ENCODE measurements around the gene TRIP12. TPM values are rescaled to one million over a fixed set of nuclear protein-coding genes. Genes with fewer than 3 reads are reported as not detected.
"Not testable (repeated sequence)": the region's sequence is repeated elsewhere in the genome, so short reads cannot be mapped to it uniquely, and the experiment has no call there.

The TRIP12 gene
- total RNA-seq, 4 donors from 2014 or later: 131 to 343 (median 194) TPM

- Histone ChIP-seq H3K27me3 (no peaks in the 10 kb centered on the region), H3K36me3 (peaks cover 0 to 24% (median 0%) of the 10 kb centered on the region in 3 donors)
- no peak for TF ChIP-seq POLR2A (IDR thresholded peaks at IDR 0.05)
- TF ChIP-seq, protein P1, sequence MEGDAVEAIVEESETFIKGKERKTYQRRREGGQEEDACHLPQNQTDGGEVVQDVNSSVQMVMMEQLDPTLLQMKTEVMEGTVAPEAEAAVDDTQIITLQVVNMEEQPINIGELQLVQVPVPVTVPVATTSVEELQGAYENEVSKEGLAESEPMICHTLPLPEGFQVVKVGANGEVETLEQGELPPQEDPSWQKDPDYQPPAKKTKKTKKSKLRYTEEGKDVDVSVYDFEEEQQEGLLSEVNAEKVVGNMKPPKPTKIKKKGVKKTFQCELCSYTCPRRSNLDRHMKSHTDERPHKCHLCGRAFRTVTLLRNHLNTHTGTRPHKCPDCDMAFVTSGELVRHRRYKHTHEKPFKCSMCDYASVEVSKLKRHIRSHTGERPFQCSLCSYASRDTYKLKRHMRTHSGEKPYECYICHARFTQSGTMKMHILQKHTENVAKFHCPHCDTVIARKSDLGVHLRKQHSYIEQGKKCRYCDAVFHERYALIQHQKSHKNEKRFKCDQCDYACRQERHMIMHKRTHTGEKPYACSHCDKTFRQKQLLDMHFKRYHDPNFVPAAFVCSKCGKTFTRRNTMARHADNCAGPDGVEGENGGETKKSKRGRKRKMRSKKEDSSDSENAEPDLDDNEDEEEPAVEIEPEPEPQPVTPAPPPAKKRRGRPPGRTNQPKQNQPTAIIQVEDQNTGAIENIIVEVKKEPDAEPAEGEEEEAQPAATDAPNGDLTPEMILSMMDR (IDR thresholded peaks at IDR 0.05): no peak
Measured at GRCh38 chr2:229851870-229852269, 69.9 kb downstream of the TRIP12 start.

GRCh38 chr2:229850355-229851275 is 71.2 kb downstream of the TRIP12 start:
- peak overlapping the region in 1 of 4 donors; percentile 36 for H3K27ac ChIP-seq
- not testable (repeated sequence) for H3K4me1 ChIP-seq, H3K4me3 ChIP-seq, DNase-seq, H3K27me3 ChIP-seq, H3K9me3 ChIP-seq
- peaks cover 0 to 15% (median 0%) of the 10 kb centered on the region in 3 donors for H3K36me3 ChIP-seq

More at GRCh38 chr2:229851870-229852269, 69.9 kb downstream of the TRIP12 start:
- Histone ChIP-seq H3K27ac (no peak overlapping the region), H3K4me3 (no peak overlapping the region), H3K9me3 (no peaks in the 10 kb centered on the region), H3K4me1 (no peaks in the 10 kb centered on the region)
- no peak for DNase-seq

DNA sequence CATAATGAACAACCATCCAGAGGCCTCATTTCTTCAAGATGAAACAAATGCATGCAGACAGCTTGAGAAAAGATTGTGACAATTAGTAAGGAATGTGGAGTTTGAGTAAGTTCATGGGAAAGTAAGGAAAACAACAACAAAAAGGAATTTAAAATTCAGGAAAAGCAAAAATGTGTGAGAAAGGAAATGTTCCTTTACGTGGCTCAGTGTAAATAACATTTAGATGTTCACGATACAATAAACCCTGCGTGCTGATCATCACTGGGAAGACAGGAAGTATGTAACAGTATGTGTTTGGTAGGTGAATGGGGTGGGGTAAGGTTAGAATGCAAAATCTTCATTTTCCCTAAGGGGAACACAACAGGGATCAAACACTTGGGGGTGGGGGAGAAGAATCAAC is 72.7 kb downstream of the TRIP12 start:
- no peak overlapping the region for H3K27ac ChIP-seq
- H3K4me3 ChIP-seq: no peak overlapping the region
- no peaks in the 10 kb centered on the region for H3K4me1 ChIP-seq
- TF ChIP-seq, protein P1 (IDR thresholded peaks at IDR 0.05): no peak
- no peak for TF ChIP-seq POLR2A (IDR thresholded peaks at IDR 0.05)
- peaks cover 0 to 17% (median 0%) of the 10 kb centered on the region in 3 donors for H3K36me3 ChIP-seq
- no peaks in the 10 kb centered on the region for H3K9me3 ChIP-seq
- H3K27me3 ChIP-seq: no peaks in the 10 kb centered on the region
- no peak for DNase-seq

- H3K9me3 ChIP-seq: no peaks in the 10 kb centered on the region
- no peak overlapping the region for H3K4me3 ChIP-seq
- DNase-seq: no peak
- H3K27me3 ChIP-seq: no peaks in the 10 kb centered on the region
- peaks cover 0 to 22% (median 0%) of the 10 kb centered on the region in 3 donors for H3K36me3 ChIP-seq
- no peak overlapping the region for H3K27ac ChIP-seq
- no peaks in the 10 kb centered on the region for H3K4me1 ChIP-seq
- TF ChIP-seq, protein P1 (IDR thresholded peaks at IDR 0.05): no peak
- TF ChIP-seq POLR2A (IDR thresholded peaks at IDR 0.05): no peak
Measured at GRCh38 chr2:229843613-229844012, 78.2 kb downstream of the TRIP12 start.

GRCh38 chr2:229838729-229839128 is 83.1 kb downstream of the TRIP12 start:
- Histone ChIP-seq H3K27ac (no peak overlapping the region), H3K4me1 (no peaks in the 10 kb centered on the region), H3K27me3 (no peaks in the 10 kb centered on the region), H3K9me3 (no peaks in the 10 kb centered on the region), H3K4me3 (no peak overlapping the region), H3K36me3 (peaks cover 0 to 42% (median 0%) of the 10 kb centered on the region in 3 donors)
- TF ChIP-seq POLR2A (IDR thresholded peaks at IDR 0.05): no peak
- TF ChIP-seq, protein P1 (IDR thresholded peaks at IDR 0.05): no peak
- no peak for DNase-seq

DNA sequence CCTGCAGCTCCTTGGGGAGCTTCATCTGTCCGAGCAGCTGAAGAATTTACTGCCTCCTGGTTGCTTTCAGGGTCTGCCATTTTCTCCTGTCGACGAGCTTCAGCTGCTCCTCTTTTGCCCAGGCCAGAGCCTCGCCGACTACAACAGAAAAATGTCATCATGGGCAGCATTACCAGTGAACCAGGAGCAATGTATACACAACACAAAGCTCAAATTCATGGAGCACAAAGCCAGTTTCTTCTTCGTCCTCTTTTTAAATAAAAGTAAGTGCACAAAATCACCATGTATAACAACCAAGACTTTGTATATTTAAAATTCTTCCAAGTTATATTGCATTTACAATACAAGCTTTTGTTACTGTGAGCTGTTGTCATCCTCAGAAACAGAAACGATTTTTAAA is 85.0 kb downstream of the TRIP12 start:
- H3K36me3 ChIP-seq: peaks cover 0 to 45% (median 0%) of the 10 kb centered on the region in 3 donors
- H3K9me3 ChIP-seq: no peaks in the 10 kb centered on the region
- no peak for DNase-seq
- no peak overlapping the region for H3K4me3 ChIP-seq
- H3K27ac ChIP-seq: no peak overlapping the region
- no peak for TF ChIP-seq POLR2A (IDR thresholded peaks at IDR 0.05)
- TF ChIP-seq, protein P1 (IDR thresholded peaks at IDR 0.05): no peak
- no peaks in the 10 kb centered on the region for H3K4me1 ChIP-seq
- H3K27me3 ChIP-seq: no peaks in the 10 kb centered on the region

All from Peyer's patch (tissue), 4 donors.